ENCODE measurements around the gene RASD1.

RASD1 gene

DNA sequence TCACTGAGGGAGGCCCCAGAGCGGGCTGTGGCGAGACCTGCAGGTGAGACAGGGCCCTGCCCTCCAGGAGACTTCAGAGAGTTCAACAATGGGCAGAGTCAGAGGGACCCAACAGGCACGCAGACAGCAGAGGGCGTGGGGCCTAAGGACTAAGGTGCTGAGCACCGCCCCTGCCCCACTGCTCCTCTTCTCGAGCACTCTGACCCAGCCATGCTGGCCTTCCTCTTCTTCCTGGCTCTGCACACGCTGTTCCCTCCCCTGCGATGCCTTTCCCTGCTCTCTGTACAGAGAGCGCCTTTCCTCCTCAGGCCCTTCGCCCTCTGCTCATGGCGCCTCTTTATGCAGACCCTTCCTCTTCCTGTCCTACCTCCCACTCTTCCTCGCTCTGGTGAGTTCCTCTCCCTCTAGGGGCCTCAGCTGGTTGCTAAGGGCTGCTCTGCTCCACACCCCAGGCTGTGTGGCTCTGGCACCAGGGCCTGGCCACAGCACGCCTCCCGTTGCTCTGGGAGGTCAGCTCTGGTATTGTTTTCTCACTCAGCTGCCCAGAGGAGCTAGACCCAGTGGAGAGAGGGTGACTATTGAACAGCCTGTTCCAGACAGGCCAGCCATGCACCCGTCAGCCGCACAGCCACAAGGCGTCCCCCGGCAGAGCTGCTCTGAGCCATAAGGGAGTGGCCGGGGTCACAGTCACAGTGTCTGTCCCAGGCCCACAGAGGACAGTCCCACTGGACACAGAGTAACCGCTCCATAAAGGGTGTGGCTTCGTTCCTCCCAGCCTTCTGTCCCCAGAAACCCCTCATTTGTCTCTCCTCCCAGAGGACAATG is 13.6 kb upstream of the RASD1 start:
- no peak for DNase-seq

DNA sequence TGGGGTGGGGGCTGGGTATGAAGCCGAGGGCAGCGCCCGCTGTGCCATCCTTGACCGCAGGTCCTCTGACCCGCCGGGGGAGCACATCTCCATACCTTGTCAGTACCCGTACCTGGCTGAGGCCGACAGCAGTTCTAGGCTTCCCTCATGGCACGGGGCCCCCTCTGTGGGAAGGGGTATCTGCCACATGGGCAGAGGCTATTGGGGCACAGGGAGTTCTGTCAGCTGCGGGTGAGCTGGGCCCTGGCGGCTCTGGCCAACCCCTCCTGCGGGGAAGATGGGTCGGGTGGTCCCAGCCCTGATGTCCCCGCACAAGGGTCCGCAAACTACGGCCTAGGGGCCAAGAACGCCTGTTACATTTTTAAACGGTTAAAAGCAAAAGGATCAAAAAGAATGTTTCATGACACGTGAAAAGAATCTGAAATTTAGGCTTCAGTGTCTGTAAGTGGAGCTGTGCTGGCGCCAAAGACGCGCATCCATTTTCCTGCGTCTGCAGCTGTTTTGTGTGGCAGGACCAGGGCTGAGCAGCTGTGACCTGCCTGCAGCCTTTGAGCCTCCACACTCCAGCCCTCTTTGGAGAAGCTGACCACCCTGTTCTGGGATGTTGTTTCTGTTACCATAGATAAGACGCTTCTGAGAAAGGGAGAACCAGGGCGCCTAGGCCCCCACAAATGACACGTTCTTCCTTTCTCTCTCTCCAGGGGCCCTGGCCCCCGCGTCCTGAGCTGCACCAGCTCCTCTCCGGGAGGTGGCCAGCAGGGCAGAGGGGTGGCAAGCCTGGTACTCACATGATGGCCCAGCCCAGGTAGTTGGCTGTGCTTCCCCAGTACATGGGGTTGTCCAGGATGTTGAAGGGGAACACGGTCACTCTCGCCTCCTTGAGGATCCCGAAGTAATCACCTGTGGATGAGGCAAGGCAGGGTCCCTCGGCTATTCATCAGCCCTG is 12.7 kb upstream of the RASD1 start:
- no peak for DNase-seq

GRCh38 chr17:17508019-17508535 is 11.9 kb upstream of the RASD1 start:
- no peak for DNase-seq

GRCh38 chr17:17507465-17508011 is 11.3 kb upstream of the RASD1 start:
- DNase-seq: no peak

- DNase-seq: no peak
Observed at GRCh38 chr17:17506893-17507464, 10.8 kb upstream of the RASD1 start.

DNA sequence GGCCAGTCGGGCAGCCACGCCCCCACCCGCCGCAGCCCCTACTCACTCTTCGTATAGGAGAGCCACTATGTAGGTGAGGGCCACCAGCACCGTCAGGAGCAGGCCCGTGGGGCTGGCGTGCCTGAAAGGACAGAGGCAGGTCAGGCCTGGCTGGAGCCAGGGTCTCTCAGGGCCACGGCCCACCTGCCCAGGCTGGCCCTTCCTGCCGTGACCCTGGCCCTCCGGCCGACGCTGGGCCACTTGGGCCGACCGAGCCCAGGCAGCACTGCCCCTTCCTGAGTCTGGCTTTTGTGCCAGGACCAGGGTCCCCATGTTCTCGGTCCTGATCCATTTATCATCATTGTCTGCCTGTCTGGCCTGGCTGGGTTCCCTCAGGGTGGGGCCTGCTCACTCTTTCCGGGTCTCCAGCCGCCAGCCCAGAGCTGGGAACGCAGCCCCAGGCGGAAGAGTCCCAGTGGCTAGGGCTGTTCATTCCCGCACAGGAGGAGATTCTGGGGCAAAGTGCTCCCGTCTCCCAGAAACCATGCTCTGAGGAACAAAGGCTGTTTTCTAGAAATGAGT is 10.1 kb upstream of the RASD1 start:
- DNase-seq: no peak

DNA sequence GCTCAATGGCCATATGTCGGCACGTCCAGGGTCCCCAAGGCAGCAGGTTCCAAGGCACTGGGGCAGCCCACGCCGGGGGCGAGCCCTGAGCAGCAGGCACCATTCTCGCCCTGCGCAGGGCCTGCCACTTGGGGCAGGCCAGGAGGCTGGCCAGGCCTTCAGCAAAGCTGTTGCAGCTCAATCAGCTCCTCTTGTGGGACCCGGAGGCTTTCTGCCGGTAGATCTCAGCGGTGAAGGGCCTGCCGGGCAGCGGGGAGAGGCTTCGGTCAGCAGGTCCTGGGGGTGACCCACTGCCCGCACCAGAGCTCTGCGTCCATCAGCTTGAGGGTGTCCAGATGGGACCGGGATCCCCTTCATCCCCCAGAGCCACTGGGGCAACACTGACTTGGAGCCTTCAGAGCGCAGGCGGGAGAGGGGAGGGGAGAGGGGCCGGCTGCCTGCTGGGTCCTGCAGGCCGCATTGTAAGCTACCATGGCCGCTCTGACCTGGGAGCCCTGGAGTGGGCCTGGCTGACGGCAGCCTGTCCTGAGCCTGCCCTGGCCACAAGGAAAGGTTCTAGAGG is 9.5 kb upstream of the RASD1 start:
- no peak for DNase-seq

- no peak for DNase-seq
Observed at GRCh38 chr17:17505151-17505550, 9.0 kb upstream of the RASD1 start.

- DNase-seq: no peak
Observed at GRCh38 chr17:17504341-17505140, 8.3 kb upstream of the RASD1 start.

DNA sequence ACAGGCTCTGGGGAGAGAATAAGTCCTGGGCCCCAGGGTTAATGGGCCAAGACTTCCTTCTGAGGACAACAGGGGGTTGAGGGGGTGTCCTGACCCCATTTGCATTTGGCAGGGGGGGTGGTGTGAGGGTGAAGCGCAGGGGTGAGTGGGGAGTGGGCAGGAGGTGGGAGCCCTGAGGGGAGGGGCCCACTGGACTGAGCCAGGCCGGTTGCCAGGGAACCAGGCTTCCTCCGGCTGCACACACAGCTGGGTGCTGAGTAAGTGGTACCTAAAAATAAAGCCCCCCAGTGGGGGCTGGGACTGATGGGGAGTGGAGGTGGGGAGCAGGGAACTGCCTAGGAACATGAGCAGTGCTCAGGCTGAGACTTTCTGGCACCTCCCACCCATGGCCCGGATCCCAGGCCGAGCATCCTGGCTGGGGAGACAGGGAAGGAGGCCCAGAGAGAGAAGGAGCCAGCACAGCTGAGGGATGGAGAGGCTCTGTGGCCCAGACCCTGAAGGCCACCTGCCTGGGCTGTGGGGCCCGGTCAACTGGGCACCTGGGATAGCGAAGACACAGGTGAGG is 7.5 kb upstream of the RASD1 start:
- no peak for DNase-seq

- DNase-seq: no peak
Observed at GRCh38 chr17:17502741-17503565, 6.8 kb upstream of the RASD1 start.

DNA sequence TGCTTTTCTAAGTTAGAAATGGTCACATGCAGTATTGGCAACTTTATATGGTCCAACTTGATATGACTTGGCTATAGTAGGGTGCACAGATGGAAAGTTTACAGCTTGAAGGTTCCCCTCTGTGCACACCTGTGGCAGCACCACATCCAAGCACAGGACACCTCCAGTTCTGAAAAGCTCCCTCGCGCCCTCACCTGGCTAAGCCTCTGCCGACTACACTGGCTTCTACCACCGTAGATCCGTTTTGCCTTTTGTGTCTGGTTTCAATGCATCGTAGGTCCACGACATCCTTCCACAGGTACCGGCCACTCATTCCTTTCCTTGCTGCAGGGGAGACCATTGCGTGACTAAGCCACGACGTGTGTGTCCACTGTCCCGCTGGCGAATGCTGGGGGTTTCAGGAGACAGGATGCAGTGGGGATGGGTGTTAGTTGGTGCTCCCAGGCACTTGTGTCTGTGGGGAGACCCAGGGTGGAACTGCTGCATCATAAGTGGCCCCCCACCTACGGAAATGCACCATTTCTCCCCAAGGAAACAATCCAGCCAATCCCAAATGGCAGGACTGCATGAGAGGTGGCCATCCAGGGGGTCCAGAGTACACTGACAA is 4.9 kb upstream of the RASD1 start:
- no peak for DNase-seq

GRCh38 chr17:17499402-17500145 is 3.4 kb upstream of the RASD1 start:
- DNase-seq: no peak

DNA sequence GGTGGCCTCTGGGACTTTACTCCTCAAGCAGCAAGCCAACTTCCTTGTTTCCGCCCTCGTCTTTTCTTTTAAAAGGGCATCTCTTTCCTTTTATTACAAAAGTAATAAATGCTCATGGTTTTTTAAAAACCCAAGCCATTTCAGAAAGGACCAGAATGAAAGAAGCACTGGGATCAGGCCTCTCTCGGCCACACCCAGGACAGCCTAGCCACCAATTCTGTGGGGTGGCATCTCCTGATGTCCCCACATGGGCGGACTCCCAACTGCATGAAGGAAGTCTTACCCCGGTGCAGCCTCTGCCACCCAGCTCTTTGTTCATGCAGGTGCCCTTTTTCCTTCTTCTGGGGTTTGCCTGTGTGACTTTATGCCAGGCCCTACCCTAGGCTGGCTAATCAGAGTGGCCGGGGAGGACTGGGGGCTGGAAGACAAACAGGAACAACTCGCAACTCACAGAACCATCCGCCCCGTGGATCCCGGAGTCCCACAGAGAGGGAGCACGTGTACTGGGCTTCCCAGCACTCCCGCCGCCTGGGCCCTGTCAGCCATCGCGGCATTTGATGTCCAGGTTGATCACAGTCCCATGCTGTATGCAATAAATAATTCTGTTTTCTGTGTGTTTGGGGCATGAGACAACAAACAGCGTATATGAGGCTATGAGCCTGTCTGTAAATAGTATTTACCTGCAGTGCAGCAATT is 2.6 kb upstream of the RASD1 start:
- no peak for DNase-seq

GRCh38 chr17:17497845-17498520 is 1.8 kb upstream of the RASD1 start:
- DNase-seq: no peak

DNA sequence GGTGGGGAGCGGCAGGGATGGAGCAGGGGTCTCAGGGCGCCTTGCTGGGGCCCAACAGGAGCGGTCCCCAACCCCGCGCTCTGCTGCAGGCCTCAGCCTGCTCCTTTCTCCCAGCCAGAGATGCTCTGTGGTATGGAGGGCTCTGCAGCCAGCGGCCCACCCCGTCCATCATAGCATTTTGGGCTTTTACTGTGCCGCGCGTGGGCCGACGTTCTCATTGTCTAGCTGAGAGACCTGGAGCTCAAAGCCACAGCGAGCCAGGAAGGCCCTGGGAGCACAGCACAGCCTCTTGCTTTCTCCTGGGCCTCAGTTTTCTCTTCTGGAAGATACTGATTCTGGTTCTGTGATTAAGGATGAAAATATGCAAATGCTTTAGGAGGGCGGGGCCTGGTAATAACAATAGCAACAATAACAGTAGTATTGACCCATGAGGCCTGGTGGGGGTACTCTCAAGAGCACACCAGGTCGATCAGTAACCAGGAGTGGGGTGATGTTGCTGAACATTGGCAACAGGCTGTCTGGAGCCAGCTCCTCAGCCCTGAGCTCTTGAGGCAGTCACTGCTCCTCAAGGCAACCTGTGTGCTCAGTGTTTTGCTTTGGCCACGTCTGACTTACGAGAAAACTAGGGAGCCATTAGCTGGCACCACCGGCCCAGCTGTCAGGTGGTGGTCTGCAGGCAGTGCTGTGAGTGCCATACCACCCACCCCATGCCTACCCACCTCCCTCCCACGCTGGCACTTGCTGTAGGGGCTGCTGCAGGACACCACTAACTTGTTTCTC is 1.1 kb upstream of the RASD1 start:
- no peak for DNase-seq
